GM12878 (cell line): ENCODE results near the gene TEAD4.

ENCODE experiments used
- CHD2 ChIP-seq: IDR thresholded peaks from 2 replicates; pipeline ENCODE4 v1.6.1; 2011; ENCODE audit warnings: low read depth, low read length, improper control_type of control experiment, borderline replicate concordance
- EP300 ChIP-seq, 2 experiments: fragments of 150-350 bp in 1 of 2; IDR thresholded peaks; 2 replicates each; pipeline ENCODE4 v1.6.1; 2011 to 2012; ENCODE audit warnings: low read depth in 2 of 2, low read length in 2 of 2, borderline replicate concordance in 1 of 2, improper control_type of control experiment in 1 of 2, inconsistent platforms in 1 of 2; ENCODE audit not compliant: control insufficient read depth in 1 of 2
- FOXK2 ChIP-seq: fragments of 450-650 bp; IDR thresholded peaks from 2 replicates; pipeline ENCODE4 v1.6.1; 2017; ENCODE audit warnings: mild to moderate bottlenecking, moderate library complexity
- HCFC1 ChIP-seq: fragments of 150-350 bp; IDR thresholded peaks from 2 replicates; pipeline ENCODE4 v1.6.1; 2014; ENCODE audit warnings: low read length
- HDAC6 ChIP-seq: fragments of 200-600 bp; sonication (generic); IDR thresholded peaks from one replicate; pipeline ENCODE4 v1.8.0; 2017; ENCODE audit warnings: antibody characterized with exemption; ENCODE audit not compliant: unreplicated experiment
- HDGF ChIP-seq: fragments of 450-650 bp; IDR thresholded peaks from 2 replicates; pipeline ENCODE4 v1.6.1; 2016; ENCODE audit warnings: antibody characterized with exemption
- IKZF1 ChIP-seq: fragments of 450-650 bp; conservative IDR thresholded peaks from 2 replicates; pipeline ENCODE4 v1.6.1; 2017; ENCODE audit warnings: antibody characterized with exemption, mild to moderate bottlenecking
- NR2F1 ChIP-seq: fragments of 450-650 bp; conservative IDR thresholded peaks from 2 replicates; pipeline ENCODE4 v1.6.1; 2017; ENCODE audit warnings: mild to moderate bottlenecking
- PML ChIP-seq: IDR thresholded peaks from 2 replicates; pipeline ENCODE4 v1.6.1; 2012; ENCODE audit warnings: low read length, inconsistent platforms
- POLR2A ChIP-seq: IDR thresholded peaks from 2 replicates; pipeline ENCODE4 v1.6.1; 2011; ENCODE audit warnings: low read depth, mild to moderate bottlenecking, low read length
- TF ChIP-seq, protein P1 (sequence below): fragments of 450-650 bp; formaldehyde crosslinking; IDR thresholded peaks from 2 replicates; pipeline ENCODE4 v1.4.0; 2020; ENCODE audit warnings: mild to moderate bottlenecking, moderate library complexity
- TF ChIP-seq, protein P2 (sequence below): IDR thresholded peaks from 2 replicates; pipeline ENCODE4 v1.6.1; 2012; ENCODE audit warnings: mild to moderate bottlenecking, low read depth, low read length
- TF ChIP-seq, protein P3 (sequence below), 3 experiments: IDR thresholded peaks in 2 of 3; conservative IDR thresholded peaks in 1 of 3; 2 replicates each; pipeline ENCODE4 v1.5.1; 2011; ENCODE audit warnings: low read depth in 3 of 3, low read length in 3 of 3, mild to moderate bottlenecking in 3 of 3, control low read depth in 2 of 3, moderate library complexity in 2 of 3, inconsistent platforms in 1 of 3, mixed read lengths in 1 of 3; ENCODE audit not compliant: control insufficient read depth in 2 of 3, insufficient read depth in 1 of 3; ENCODE audit errors: extremely low read depth in 1 of 3
- TF ChIP-seq, protein P4 (sequence below): IDR thresholded peaks from 2 replicates; pipeline ENCODE4 v1.6.1; 2011; ENCODE audit warnings: low read depth, mild to moderate bottlenecking, low read length, moderate library complexity, borderline replicate concordance; ENCODE audit errors: extremely low read depth

DNA sequence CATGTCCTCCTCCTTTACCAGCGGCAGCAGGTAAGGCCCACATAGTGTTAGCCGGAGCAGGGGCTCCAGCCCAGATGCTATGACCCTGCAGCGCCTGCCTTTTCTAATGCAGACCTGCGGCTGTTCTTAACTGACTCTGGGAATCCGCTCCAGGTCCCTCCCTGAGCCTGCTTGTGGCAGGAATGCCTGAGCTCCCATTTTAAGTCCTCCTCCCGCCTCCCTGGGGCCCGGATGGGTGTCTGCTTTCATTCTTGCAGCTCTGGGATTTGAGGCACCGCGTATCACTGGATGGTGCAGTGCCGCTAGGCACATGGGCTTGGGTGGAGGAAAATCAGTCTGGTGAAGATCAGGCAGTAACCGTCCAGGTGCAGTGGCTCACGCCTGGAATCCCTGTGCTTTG lies 125.5 kb downstream of the TEAD4 start:
- no peak for TF ChIP-seq IKZF1
- no peak for TF ChIP-seq HCFC1
- TF ChIP-seq, protein P1, sequence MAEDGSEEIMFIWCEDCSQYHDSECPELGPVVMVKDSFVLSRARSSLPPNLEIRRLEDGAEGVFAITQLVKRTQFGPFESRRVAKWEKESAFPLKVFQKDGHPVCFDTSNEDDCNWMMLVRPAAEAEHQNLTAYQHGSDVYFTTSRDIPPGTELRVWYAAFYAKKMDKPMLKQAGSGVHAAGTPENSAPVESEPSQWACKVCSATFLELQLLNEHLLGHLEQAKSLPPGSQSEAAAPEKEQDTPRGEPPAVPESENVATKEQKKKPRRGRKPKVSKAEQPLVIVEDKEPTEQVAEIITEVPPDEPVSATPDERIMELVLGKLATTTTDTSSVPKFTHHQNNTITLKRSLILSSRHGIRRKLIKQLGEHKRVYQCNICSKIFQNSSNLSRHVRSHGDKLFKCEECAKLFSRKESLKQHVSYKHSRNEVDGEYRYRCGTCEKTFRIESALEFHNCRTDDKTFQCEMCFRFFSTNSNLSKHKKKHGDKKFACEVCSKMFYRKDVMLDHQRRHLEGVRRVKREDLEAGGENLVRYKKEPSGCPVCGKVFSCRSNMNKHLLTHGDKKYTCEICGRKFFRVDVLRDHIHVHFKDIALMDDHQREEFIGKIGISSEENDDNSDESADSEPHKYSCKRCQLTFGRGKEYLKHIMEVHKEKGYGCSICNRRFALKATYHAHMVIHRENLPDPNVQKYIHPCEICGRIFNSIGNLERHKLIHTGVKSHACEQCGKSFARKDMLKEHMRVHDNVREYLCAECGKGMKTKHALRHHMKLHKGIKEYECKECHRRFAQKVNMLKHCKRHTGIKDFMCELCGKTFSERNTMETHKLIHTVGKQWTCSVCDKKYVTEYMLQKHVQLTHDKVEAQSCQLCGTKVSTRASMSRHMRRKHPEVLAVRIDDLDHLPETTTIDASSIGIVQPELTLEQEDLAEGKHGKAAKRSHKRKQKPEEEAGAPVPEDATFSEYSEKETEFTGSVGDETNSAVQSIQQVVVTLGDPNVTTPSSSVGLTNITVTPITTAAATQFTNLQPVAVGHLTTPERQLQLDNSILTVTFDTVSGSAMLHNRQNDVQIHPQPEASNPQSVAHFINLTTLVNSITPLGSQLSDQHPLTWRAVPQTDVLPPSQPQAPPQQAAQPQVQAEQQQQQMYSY: no peak
- no peak for TF ChIP-seq NR2F1
- TF ChIP-seq, protein P2, sequence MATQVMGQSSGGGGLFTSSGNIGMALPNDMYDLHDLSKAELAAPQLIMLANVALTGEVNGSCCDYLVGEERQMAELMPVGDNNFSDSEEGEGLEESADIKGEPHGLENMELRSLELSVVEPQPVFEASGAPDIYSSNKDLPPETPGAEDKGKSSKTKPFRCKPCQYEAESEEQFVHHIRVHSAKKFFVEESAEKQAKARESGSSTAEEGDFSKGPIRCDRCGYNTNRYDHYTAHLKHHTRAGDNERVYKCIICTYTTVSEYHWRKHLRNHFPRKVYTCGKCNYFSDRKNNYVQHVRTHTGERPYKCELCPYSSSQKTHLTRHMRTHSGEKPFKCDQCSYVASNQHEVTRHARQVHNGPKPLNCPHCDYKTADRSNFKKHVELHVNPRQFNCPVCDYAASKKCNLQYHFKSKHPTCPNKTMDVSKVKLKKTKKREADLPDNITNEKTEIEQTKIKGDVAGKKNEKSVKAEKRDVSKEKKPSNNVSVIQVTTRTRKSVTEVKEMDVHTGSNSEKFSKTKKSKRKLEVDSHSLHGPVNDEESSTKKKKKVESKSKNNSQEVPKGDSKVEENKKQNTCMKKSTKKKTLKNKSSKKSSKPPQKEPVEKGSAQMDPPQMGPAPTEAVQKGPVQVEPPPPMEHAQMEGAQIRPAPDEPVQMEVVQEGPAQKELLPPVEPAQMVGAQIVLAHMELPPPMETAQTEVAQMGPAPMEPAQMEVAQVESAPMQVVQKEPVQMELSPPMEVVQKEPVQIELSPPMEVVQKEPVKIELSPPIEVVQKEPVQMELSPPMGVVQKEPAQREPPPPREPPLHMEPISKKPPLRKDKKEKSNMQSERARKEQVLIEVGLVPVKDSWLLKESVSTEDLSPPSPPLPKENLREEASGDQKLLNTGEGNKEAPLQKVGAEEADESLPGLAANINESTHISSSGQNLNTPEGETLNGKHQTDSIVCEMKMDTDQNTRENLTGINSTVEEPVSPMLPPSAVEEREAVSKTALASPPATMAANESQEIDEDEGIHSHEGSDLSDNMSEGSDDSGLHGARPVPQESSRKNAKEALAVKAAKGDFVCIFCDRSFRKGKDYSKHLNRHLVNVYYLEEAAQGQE: no peak
- no peak for TF ChIP-seq POLR2A
- TF ChIP-seq EP300 (IDR thresholded peaks at IDR 0.05; ENCODE audit: borderline replicate concordance in 1 of 2, control insufficient read depth in 1 of 2, low read depth in 2 of 2, low read length in 2 of 2): no peak
- TF ChIP-seq, protein P3, sequence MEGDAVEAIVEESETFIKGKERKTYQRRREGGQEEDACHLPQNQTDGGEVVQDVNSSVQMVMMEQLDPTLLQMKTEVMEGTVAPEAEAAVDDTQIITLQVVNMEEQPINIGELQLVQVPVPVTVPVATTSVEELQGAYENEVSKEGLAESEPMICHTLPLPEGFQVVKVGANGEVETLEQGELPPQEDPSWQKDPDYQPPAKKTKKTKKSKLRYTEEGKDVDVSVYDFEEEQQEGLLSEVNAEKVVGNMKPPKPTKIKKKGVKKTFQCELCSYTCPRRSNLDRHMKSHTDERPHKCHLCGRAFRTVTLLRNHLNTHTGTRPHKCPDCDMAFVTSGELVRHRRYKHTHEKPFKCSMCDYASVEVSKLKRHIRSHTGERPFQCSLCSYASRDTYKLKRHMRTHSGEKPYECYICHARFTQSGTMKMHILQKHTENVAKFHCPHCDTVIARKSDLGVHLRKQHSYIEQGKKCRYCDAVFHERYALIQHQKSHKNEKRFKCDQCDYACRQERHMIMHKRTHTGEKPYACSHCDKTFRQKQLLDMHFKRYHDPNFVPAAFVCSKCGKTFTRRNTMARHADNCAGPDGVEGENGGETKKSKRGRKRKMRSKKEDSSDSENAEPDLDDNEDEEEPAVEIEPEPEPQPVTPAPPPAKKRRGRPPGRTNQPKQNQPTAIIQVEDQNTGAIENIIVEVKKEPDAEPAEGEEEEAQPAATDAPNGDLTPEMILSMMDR (IDR thresholded peaks at IDR 0.05 in 2 of 3, conservative IDR thresholded peaks at IDR 0.05 in 1 of 3; ENCODE audit: control insufficient read depth in 2 of 3, extremely low read depth in 1 of 3, insufficient read depth in 1 of 3, low read depth in 3 of 3, low read length in 3 of 3): no peak
- no peak for TF ChIP-seq HDGF
- no peak for TF ChIP-seq HDAC6
- no peak for TF ChIP-seq FOXK2
- no peak for TF ChIP-seq PML
- TF ChIP-seq, protein P4, sequence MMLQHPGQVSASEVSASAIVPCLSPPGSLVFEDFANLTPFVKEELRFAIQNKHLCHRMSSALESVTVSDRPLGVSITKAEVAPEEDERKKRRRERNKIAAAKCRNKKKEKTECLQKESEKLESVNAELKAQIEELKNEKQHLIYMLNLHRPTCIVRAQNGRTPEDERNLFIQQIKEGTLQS: no peak
- TF ChIP-seq CHD2: no peak
